ENCODE data around the gene PTPN21. TPM values are rescaled to one million over a fixed set of nuclear protein-coding genes. Genes with fewer than 3 reads are reported as not detected.

PTPN21 gene
- total RNA-seq, 1 donor from 2014 or later = 10.1 TPM

DNA sequence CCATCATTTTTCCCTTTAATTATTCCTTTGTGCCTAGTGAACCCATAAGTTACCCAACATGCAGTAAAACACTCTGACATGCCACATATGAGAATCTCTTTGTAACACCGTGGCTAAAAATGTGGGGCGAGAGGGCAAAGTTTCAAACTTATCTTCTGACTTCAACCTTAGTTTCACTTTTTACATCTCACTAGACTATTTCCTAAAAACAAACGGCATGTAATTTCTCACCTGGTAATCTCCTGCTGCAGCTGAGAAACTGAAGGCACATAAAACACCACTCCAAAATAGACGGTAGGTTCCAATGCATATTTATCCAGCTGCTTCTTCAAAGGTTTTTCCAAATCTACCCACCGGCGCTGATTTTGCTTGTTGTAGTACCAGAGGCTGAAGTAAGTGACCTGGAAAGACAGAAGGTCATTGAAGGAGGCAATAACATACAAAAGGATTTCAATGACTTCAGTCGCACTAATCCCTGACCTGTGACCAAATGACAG, 37.9 kb downstream of the PTPN21 start:
- Mint-ChIP-seq H3K4me1 (peaks cover 29% of the 10 kb centered on the region), H3K27ac (peak overlapping the region; percentile 61), H3K36me3 (peaks cover 17% of the 10 kb centered on the region), H3K27me3 (ENCODE audit: insufficient read depth, low read depth) (no peaks in the 10 kb centered on the region), H3K9me3 (no peaks in the 10 kb centered on the region), H3K4me3 (peak overlapping the region; percentile 68)
- Histone ChIP-seq H4K20me1 (ENCODE audit: low read depth) (no peaks in the 10 kb centered on the region), H3K79me2 (ENCODE audit: low read depth) (peaks cover 16% of the 10 kb centered on the region), H3K9ac (no peak overlapping the region), H3F3A (ENCODE audit: low read depth) (peaks cover 8% of the 10 kb centered on the region), H2AFZ (replicated peaks) (no peak overlapping the region), H3K27me3 (no peaks in the 10 kb centered on the region), H3K27ac (peak overlapping the region; percentile 73), H3K4me2 (peak overlapping the region; percentile 69), H3K36me3 (no peaks in the 10 kb centered on the region), H3K9me3 (ENCODE audit: low read depth) (no peaks in the 10 kb centered on the region), H3K4me3 (peak overlapping the region; percentile 21), H3K4me1 (peaks cover 23% of the 10 kb centered on the region)
- DNase-seq (ENCODE audit: low spot score) = peak; percentile 81
- TF ChIP-seq EZH2phosphoT487 (IDR thresholded peaks at IDR 0.05) (no peak), EZH2 (IDR thresholded peaks at IDR 0.05) (no peak)
- TF ChIP-seq, protein P1, sequence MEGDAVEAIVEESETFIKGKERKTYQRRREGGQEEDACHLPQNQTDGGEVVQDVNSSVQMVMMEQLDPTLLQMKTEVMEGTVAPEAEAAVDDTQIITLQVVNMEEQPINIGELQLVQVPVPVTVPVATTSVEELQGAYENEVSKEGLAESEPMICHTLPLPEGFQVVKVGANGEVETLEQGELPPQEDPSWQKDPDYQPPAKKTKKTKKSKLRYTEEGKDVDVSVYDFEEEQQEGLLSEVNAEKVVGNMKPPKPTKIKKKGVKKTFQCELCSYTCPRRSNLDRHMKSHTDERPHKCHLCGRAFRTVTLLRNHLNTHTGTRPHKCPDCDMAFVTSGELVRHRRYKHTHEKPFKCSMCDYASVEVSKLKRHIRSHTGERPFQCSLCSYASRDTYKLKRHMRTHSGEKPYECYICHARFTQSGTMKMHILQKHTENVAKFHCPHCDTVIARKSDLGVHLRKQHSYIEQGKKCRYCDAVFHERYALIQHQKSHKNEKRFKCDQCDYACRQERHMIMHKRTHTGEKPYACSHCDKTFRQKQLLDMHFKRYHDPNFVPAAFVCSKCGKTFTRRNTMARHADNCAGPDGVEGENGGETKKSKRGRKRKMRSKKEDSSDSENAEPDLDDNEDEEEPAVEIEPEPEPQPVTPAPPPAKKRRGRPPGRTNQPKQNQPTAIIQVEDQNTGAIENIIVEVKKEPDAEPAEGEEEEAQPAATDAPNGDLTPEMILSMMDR (IDR thresholded peaks at IDR 0.05) = no peak

DNA sequence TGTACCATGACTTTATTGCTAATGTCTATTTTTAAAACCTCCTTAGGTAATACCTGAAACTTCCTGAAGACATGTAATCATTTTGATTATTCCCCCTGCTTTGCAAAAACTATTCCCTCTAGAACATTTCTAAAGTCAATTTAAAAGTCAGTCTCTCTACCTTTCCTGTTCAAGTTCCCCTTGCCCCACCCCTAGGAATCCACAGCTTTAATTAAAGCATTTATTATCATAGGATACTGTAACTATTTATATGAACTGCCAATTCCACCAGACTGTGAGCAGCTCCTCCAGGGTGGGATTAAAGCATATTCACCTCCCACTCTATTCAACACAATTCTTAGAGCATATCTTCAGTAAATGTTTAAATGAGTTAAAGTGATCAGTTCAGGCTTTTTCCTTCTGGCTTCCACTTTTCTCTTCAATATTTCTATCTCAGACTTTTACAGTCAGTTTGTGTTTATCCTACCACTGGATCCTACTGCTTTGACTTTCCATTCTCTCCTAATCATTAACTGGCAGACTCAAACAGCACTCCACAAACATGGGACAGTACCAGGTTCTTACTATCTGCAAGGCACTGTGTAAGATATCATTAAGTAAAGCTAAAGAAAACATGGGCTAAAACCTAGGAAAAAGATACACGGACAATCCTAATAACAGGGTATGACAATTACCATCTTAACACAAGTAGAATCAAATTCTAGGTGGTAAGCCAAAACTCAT, 39.1 kb downstream of the PTPN21 start:
- Histone ChIP-seq H3K9ac (no peak overlapping the region), H3K79me2 (ENCODE audit: low read depth) (peaks cover 11% of the 10 kb centered on the region), H4K20me1 (ENCODE audit: low read depth) (no peaks in the 10 kb centered on the region), H3K36me3 (no peaks in the 10 kb centered on the region), H3K4me3 (no peak overlapping the region), H2AFZ (replicated peaks) (no peak overlapping the region), H3F3A (ENCODE audit: low read depth) (peaks cover 8% of the 10 kb centered on the region), H3K4me2 (peak overlapping the region; percentile 69), H3K9me3 (ENCODE audit: low read depth) (no peaks in the 10 kb centered on the region), H3K4me1 (peaks cover 23% of the 10 kb centered on the region), H3K27me3 (no peaks in the 10 kb centered on the region), H3K27ac (no peak overlapping the region)
- Mint-ChIP-seq H3K27me3 (ENCODE audit: insufficient read depth, low read depth) (no peaks in the 10 kb centered on the region), H3K27ac (peak overlapping the region; percentile 43), H3K4me1 (peaks cover 29% of the 10 kb centered on the region), H3K36me3 (peaks cover 18% of the 10 kb centered on the region), H3K4me3 (no peak overlapping the region), H3K9me3 (no peaks in the 10 kb centered on the region)
- no peak for DNase-seq (ENCODE audit: low spot score)
- TF ChIP-seq, protein P1 (IDR thresholded peaks at IDR 0.05) = no peak
- no peak for TF ChIP-seq EZH2phosphoT487 (IDR thresholded peaks at IDR 0.05)
- TF ChIP-seq EZH2 (IDR thresholded peaks at IDR 0.05) = no peak

DNA sequence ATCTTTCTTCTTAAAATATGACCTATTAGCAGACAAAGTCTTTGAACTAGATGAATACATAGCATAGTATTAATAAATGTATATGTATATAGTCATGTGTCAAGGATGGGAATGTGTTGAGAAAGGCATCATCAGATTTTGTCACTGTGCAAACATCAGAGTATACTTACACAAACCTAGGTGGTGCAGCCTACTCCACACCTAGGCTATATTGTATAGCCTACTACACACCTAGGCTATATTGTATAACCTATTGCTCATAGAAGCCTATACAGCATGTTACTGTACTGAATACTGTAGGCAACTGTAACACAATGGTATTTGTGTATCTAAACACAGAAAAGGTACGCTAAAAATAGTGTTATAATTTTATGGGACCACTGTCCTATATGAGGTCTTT, 47.6 kb downstream of the PTPN21 start:
- H3K27me3 Mint-ChIP-seq (ENCODE audit: insufficient read depth, low read depth) = peaks cover under 1% of the 10 kb centered on the region
- Histone ChIP-seq H3K4me1 (no peaks in the 10 kb centered on the region), H3K4me3 (no peak overlapping the region), H3K9me3 (ENCODE audit: low read depth) (no peaks in the 10 kb centered on the region), H3K9ac (no peak overlapping the region), H3K27me3 (no peaks in the 10 kb centered on the region), H2AFZ (replicated peaks) (no peak overlapping the region), H3K27ac (no peak overlapping the region), H4K20me1 (ENCODE audit: low read depth) (peaks cover 4% of the 10 kb centered on the region), H3K36me3 (no peaks in the 10 kb centered on the region), H3F3A (ENCODE audit: low read depth) (no peaks in the 10 kb centered on the region), H3K4me2 (no peak overlapping the region), H3K79me2 (ENCODE audit: low read depth) (no peaks in the 10 kb centered on the region)
- peaks cover 4% of the 10 kb centered on the region for H3K4me1 Mint-ChIP-seq
- no peak overlapping the region for H3K27ac Mint-ChIP-seq
- no peak overlapping the region for H3K4me3 Mint-ChIP-seq
- no peak for DNase-seq (ENCODE audit: low spot score)
- TF ChIP-seq EZH2 (IDR thresholded peaks at IDR 0.05) = no peak
- no peak for TF ChIP-seq EZH2phosphoT487 (IDR thresholded peaks at IDR 0.05)
- TF ChIP-seq, protein P1 (IDR thresholded peaks at IDR 0.05) = no peak
- H3K9me3 Mint-ChIP-seq = no peaks in the 10 kb centered on the region
- peaks cover 11% of the 10 kb centered on the region for H3K36me3 Mint-ChIP-seq

Measured in neural progenitor cell (in vitro differentiated cells).